ENCODE measurements around the gene KIAA1217.

DNA sequence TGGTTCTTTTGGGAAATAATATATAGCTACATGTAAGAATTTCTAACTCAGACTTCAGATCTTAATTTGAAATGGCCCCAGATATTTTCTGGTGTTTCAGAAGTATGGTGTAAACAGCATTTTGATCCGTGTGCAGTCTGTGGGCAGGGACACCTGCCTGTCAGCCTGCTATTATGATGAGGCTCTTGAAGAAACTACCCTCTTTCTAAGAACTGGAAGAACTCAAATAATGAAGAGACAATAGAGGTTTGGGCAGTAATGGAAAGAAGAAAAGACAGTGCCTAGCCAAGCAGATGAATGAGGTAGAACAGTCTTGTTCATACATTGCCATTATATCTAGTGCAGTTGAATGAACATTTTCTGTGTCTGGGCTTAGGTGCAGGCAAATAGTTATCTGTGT is 258.2 kb downstream of the KIAA1217 start:
- no peak for TF ChIP-seq RAD21 (IDR thresholded peaks at IDR 0.05; ENCODE audit: low read length)
- TF ChIP-seq, protein P1, sequence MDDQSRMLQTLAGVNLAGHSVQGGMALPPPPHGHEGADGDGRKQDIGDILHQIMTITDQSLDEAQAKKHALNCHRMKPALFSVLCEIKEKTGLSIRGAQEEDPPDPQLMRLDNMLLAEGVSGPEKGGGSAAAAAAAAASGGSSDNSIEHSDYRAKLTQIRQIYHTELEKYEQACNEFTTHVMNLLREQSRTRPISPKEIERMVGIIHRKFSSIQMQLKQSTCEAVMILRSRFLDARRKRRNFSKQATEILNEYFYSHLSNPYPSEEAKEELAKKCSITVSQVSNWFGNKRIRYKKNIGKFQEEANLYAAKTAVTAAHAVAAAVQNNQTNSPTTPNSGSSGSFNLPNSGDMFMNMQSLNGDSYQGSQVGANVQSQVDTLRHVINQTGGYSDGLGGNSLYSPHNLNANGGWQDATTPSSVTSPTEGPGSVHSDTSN (IDR thresholded peaks at IDR 0.05) = no peak
- no peak for TF ChIP-seq EP300 (IDR thresholded peaks at IDR 0.05; ENCODE audit: borderline replicate concordance in 1 of 2, low read depth in 1 of 2, low read length in 1 of 2)
